Measurements from ENCODE around the gene ZNF48. TPM values are rescaled to one million over a fixed set of nuclear protein-coding genes. Genes with fewer than 3 reads are reported as not detected.

Gene ZNF48
- polyA plus RNA-seq, 1 of the 3 experiments (the other 2 are of a cell fraction) = 8.8 TPM

GRCh38 chr16:30348929-30349328 is 46.3 kb upstream of the ZNF48 start:
- H3K9me2 ChIP-seq = no peaks in the 10 kb centered on the region
- no peak for DNase-seq
- CTCF ChIA-PET = interaction anchor here (2.3 kb wide), 1 partner anchor 61 kb away, joined by 8 read pairs; no protein-coding TSS in a partner anchor
- peaks cover 14 to 22% of the 10 kb centered on the region in 2 experiments; a peak in 3 of 4 replicates for H3K4me1 ChIP-seq (ENCODE audit: control insufficient read depth in 1 of 2, insufficient read depth in 2 of 2, low read depth in 1 of 2, low read length in 1 of 2)
- H2AFZ ChIP-seq (ENCODE audit: low read depth) = no peak overlapping the region
- H4K20me1 ChIP-seq (ENCODE audit: insufficient read depth) = peaks cover 21% of the 10 kb centered on the region
- H3K36me3 ChIP-seq (replicated peaks in 1 of 2; ENCODE audit: control insufficient read depth in 1 of 2, insufficient read depth in 2 of 2, low read length in 1 of 2) = peaks cover 22 to 37% of the 10 kb centered on the region in 2 experiments
- TF ChIP-seq CHD2 (IDR thresholded peaks at IDR 0.05; ENCODE audit: low read length, partially characterized antibody) (no peak), POLR2AphosphoS5 (IDR thresholded peaks at IDR 0.05; ENCODE audit: low read depth, low read length) (0 out of 2 replicates have a peak, but pooled peaks have one; percentile 0)
- no peak overlapping the region for H3K4me2 ChIP-seq
- no peaks in the 10 kb centered on the region for H3K27me3 ChIP-seq (ENCODE audit: insufficient read depth)
- no peak overlapping the region for H3K9ac ChIP-seq
- no peak overlapping the region for H3K4me3 ChIP-seq (ENCODE audit: low read depth in 2 of 2, low read length in 1 of 2)
- H3K9me3 ChIP-seq = no peaks in the 10 kb centered on the region
- peaks cover 14% of the 10 kb centered on the region for H3K79me2 ChIP-seq (ENCODE audit: insufficient read depth)
- peaks cover 16% of the 10 kb centered on the region for H3F3A ChIP-seq (replicated peaks; ENCODE audit: insufficient read depth)
- no peak overlapping the region for H3K27ac ChIP-seq (ENCODE audit: low read depth in 2 of 2, low read length in 1 of 2)
- 97% methylated on average over 7 of the region's 7 CpGs for WGBS (ENCODE audit: low lambda C conversion rate)
- POLR2A ChIA-PET = no interaction called here

- Histone ChIP-seq H3K4me3 (ENCODE audit: low read depth in 2 of 2, low read length in 1 of 2) (no peak overlapping the region), H3K79me2 (ENCODE audit: insufficient read depth) (peaks cover 22% of the 10 kb centered on the region), H3K27me3 (ENCODE audit: insufficient read depth) (no peaks in the 10 kb centered on the region), H3K9me2 (no peaks in the 10 kb centered on the region), H3K27ac (ENCODE audit: low read depth in 2 of 2, low read length in 1 of 2) (no peak overlapping the region), H3K4me1 (ENCODE audit: control insufficient read depth in 1 of 2, insufficient read depth in 2 of 2, low read depth in 1 of 2, low read length in 1 of 2) (peaks cover 18 to 23% of the 10 kb centered on the region in 2 experiments; a peak in 3 of 4 replicates), H3K36me3 (replicated peaks in 1 of 2; ENCODE audit: control insufficient read depth in 1 of 2, insufficient read depth in 2 of 2, low read length in 1 of 2) (peaks cover 22 to 37% of the 10 kb centered on the region in 2 experiments), H4K20me1 (ENCODE audit: insufficient read depth) (peaks cover 21% of the 10 kb centered on the region), H3K9me3 (no peaks in the 10 kb centered on the region), H3K9ac (no peak overlapping the region), H3F3A (replicated peaks; ENCODE audit: insufficient read depth) (peaks cover 13% of the 10 kb centered on the region), H3K4me2 (no peak overlapping the region), H2AFZ (ENCODE audit: low read depth) (no peak overlapping the region)
- POLR2A ChIA-PET = interaction anchor here (0.6 kb wide), 1 partner anchor 1421 kb away, joined by 3 read pairs; no protein-coding TSS in a partner anchor
- no peak for TF ChIP-seq USF2 (IDR thresholded peaks at IDR 0.05; ENCODE audit: borderline replicate concordance, low read depth, low read length)
- TF ChIP-seq MAX (IDR thresholded peaks at IDR 0.05; ENCODE audit: low read depth) = no peak
- TF ChIP-seq CTCF (IDR thresholded peaks at IDR 0.05) = no peak
- TF ChIP-seq MEF2A (IDR thresholded peaks at IDR 0.05; ENCODE audit: borderline replicate concordance, low read depth) = no peak
- no peak for TF ChIP-seq RXRA (IDR thresholded peaks at IDR 0.05; ENCODE audit: borderline replicate concordance, low read depth)
- TF ChIP-seq SMC3 (IDR thresholded peaks at IDR 0.05; ENCODE audit: low read depth, low read length) = no peak
- no peak for TF ChIP-seq GATA2 (CRISPR knock-in tag; IDR thresholded peaks at IDR 0.05)
- no peak for DNase-seq
- 86% methylated on average over 3 of the region's 3 CpGs for WGBS (ENCODE audit: low lambda C conversion rate)
- CTCF ChIA-PET = interaction anchor here (2.3 kb wide), 1 partner anchor 60 kb away, joined by 8 read pairs; no protein-coding TSS in a partner anchor
Measured at GRCh38 chr16:30349675-30350074, 45.5 kb upstream of the ZNF48 start.

Measured in SK-N-SH (cell line).